ENCODE data around the gene ZNF367.

The ZNF367 gene

DNA sequence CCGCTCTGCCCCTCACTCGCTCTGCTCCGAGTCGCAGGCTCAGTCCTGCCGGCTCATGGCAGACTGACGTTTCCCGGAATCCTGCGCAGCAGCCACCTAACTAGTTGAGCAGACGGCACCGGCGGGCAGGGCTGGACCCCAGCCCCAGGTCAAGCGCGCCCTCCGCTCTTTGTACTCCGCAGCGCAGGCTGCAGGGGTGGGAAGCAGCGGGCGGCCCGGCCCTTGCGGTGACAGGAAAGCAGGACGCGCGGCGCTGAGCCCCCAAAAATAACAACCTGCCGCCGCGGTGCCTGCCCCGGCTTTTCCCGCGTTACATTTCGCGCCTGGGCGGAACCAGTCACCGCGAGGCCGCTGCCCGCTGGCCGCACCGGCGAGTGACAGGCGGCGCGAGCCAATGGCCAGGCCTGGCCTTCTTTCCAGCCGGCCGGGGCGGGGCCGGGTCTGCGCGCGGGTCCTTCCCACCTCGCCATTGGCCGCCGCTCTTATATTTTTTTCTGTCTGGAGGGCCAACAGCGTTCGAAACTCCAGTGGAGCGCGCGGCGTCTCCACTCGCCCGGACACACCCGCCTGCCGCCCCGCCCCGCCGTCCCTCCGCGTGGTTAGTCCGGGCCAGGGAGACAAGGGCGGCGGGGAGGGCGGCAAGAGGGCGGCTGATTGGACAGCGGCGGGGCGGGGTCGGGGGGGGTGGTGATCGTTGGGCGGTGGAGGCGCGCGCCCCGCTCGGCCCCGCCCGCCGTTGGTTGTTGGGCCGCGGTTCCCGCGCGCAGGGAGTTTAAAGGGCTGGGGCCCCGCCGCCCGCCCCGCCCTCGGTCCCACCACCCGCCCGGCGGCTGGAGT lies at the start of gene ZNF367:
TSS of gene ZNF367 (minus strand) at position 288 of the 837 bp plus-strand sequence. CDS start 338 bp downstream, outside the sequence.
- peak; percentile 95 for DNase-seq

DNA sequence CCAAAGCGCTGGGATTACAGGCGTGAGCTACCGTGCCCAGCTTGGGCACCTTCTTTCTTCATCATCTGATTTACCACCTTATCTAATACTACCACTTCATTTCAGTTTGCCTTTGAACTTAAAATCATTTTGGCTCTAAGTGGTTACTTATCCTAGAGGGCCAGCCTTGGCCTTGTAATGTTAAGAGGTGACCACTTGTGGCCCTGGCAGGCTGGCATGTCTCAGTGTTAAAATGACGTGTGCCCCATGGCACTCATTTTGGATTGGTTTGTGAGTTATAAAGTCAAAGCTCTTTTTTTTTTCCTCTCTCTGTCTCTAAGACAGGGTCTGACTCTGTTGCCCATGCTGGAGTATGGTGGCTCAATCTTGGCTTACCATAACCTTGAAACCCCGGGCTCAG lies 49.6 kb upstream of the ZNF367 start:
- DNase-seq = no peak

DNA sequence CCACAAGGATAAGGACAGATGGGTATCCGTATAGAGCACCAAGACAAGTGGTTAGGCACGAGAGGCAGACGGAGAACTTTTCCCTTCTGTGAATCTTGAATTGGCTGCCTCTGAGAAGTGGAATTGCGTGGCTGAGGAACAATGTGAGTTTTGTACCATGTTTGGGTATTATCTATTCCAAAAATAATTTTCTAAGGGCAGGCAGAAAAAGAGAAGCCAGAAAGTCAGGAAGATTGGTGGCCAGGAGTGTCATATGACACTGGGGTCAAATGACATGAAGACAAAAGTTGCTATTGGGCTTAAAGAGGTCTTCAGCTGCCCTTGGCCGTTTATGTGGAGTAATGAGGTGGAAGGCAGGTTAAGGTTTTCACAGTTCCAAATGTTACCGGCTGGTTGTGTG lies 46.3 kb upstream of the ZNF367 start:
- no peak for DNase-seq

DNA sequence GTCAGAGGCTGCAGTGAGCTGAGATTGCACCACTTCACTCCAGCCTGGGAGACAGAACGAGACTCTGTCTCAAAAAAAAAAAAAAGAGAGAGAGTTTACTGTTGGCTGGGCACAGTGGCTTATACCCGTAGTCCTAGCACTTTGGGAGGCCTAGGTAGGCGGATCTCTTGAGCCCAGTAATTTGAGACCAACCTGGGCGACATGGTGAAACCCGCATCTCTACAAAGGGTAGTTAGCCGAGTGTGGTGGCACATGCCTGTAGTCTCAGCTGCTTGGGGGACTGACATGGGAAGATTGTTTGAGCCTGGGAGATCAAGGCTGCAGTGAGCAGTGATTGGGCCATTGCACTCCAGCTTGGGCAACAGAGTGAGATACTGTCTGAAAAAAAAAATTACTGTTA lies 44.4 kb upstream of the ZNF367 start:
- no peak for DNase-seq

DNA sequence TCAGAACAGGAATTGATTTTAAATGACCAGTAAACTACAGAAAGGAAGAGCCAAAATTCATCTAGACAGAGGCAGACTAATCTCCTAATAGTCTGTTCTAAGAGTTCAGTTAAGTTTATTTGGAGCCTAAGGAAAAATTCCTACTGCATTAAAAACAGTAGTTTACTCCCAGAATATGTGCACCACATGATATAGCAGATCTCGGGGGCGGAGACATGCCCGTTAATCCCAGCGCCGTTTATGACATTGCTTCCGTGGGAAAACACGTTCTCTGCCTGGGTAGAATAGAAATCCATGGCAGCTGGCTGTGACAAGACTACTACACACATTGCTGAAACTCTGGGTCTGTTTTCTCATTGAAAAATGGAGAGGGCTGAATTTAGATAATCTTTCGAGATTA lies 43.2 kb upstream of the ZNF367 start:
- DNase-seq = no peak

DNA sequence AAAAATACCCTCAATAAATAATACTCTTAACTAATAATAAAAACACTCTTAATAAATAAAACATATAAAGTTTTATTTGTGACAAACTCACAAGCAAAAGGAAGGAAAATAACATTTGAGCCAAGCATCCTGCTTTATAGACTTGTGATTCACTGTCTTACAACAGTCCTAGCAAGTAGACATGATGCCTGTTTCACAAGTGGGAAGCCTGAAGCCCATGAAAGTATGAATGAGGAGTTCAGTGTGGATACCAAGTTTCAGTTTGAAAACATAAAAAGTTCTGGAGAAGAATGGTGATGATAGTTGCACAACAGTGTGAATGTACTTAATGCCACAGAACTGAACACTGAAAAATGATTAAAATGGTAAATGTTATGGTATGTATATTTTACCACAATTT lies 42.7 kb upstream of the ZNF367 start:
- no peak for DNase-seq

DNA sequence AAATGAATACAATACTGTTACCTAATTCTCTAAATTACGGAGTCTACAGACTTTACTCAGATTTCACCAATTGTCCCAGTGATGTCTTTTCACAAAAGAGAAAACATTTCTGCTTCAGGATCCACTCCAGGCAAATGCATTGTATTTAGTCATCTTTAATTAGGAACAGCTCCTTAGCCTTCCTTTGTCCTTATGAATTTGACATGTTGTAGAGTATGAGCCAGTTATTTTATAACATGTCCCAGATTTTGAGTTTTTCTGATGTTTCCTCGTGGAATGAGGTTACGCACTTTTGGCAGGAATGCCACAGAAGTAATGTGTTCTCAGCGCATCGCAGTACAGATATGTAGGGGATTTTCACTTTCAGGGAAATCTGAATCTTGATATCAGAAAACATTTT lies 42.3 kb upstream of the ZNF367 start:
- DNase-seq = no peak

DNA sequence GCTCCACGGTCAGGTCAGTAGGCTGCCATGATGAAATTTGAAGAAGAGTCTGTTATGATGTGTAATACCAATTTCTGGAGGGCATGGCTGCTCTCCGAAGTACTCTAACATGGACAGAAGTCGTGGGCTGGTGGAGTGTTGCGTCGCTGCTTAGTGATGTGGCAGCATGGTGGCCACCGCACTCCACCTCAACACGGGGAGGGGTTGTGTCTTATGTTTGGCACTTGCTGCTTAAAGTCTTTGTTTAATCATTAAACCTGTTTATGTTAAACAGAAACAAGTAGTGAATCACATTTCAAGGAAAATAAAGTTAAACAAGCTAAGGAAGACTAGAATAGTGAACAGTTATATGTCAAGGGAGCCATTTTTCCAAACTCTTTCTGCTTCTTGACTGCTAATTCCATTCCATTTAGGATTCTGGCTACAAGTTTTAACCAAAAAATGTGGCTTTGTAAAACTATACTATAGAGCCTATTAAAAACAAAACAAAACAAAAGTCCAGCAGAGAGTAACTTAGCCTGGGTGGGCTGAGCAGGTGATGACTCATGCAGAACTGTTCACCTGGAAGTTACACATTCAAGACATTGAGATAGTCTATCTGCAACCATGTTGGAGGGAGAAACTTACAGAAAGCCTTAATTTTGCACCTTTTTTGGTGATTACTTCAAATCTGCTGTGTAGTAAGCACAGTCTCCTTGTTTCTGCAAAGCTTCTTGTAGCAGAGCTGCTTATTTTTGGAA lies 41.3 kb upstream of the ZNF367 start:
- no peak for DNase-seq

DNA sequence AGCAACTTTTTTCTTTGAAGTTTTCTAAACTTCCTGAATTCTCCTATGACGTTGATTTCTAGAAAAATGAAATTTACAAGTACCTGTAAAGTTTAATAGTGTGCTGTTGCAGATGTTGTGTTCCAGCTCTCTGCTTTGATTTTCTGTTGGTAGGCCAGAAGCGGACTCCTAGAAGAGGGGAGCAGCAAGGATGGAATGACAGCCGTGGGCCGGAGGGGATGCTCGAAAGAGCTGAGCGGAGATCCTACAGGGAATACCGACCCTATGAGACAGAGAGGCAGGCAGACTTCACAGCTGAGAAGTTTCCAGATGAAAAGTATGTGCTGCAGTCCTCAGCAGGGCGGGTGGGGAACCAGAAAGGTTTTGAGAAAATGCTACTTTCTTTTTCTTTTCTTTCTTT lies 40.1 kb upstream of the ZNF367 start:
- no peak for DNase-seq

DNA sequence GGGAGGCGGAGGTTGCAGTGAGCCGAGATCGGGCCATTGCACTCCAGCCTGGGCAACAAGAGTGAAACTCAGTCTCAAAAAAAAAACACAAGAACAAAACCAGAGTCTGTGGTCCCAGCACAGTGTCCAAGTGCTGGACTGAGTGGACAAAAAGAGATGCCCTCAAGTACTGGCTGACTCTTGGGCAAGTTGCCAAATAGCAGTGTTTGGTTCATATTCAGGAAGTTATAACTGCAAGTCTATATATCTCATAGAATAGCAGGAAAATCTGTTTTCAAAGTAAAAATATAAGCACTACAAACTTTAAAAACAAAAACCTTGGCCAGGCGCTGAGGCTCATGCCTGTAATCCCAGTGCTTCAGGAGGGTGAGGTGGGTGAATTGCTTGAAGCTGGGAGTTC lies 39.1 kb upstream of the ZNF367 start:
- DNase-seq = no peak

DNA sequence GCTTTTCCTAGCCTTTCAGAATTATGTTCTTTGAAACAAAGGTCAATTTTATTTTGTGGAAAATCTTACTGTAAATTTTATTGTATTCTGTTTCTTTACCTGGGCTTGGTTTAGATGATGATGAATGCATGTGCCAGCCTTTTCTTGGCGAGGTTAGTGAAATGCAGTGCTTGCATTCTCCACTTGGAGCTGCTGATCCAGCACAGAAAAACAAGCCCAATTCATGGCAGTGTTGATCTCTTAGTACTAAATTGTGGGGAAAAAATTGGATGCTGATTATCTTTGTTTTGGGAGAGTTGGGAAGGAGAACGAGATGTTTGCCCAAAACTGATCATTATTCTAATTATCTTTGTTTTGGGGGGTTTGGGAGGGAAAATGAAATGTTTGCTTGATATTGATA lies 35.5 kb upstream of the ZNF367 start:
- no peak for DNase-seq

DNA sequence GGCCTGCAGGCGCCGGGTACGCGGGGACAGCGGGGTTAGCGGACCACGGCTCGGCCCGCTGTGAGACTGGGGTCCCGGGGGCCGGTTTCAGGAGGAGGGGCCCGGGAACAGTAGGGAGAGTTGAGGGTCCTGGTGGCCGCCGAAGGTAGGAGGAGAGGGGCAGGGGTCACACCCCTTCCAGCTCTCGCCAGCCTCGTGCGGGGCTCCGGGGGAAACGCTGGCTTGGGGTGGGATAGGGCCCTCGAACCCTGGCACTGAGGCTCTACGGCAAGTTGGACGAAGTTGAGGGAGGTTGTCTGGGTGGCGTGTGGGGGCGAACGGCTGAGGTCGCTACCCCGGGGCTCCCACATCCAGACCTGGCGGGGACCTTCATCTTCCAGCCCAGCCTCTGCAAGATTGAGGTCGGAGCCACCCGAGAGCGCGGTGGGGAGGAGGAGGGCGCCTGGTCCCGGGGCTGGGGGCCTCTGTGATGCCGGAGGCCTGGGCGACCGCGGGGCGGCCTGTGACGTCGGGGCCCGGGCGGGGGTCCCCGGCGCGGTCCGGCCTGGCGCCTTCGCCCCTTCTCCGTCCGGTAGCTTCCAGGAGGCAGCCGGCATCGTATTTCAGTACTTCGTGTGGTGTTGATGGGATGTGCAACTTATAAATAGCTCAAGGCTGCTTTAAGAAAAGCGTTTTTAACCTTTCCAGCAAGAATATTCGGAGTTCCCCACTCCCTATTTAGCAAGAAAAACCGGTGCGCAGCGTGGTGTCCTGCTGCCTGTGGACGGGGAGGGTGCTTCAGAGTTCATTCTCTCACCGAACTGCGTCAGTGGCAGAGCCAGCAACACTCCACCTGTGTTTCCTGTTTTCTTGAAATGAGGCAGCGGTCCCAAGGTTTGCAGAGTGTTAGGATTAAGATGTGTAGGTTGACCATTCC lies 32.7 kb upstream of the ZNF367 start:
- DNase-seq = peak; percentile 58

DNA sequence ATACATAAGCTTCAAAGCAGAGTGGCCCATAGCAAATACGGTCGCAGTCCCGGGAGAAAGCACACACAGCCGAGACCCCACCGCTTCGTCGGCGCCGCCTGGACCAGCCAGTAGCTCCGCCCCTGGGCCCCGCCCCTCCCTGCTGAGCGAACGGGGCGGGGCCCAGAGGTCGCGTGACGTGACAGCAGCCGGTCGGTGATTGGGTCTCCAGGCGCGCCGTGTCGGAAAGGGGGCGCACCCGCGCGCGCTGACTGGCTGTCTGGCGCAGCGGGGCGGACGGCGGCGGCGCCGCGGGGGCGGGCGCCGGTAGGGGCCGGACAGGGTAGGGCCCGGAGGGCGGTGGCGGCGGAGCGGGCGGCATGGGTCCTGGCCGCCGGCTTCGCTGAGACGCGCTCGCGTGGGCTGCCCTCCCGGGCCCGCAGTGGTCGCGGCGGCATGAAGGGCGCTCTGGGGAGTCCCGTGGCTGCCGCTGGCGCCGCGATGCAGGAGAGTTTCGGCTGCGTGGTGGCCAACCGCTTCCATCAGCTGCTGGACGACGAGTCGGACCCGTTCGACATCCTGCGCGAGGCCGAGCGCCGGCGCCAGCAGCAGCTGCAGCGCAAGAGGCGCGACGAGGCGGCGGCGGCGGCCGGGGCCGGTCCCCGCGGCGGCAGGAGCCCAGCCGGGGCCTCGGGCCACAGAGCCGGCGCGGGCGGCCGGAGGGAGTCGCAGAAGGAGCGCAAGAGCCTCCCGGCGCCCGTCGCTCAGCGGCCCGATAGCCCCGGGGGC lies 31.9 kb upstream of the ZNF367 start, which contains the start of gene HABP4:
TSS of gene HABP4 (plus strand) at position 325 of the 768 bp plus-strand sequence. CDS start at position 436, 111 bp downstream.
- peak; percentile 94 for DNase-seq

DNA sequence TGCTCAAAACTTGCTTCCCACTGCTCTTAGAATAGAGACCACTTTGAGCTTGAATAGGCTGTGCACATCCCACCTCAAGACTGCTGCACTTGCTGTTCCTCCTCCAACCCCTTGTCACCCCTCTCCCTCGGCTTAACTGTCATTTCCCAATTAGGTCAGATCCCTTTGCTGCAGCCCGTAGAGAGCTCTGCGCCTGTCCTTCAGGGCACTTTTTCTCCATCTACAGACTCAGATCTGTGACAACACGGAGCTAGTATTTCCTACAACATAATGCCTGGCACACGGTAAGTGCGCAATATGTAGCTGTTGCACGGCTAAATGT lies 31.3 kb upstream of the ZNF367 start:
- no peak for DNase-seq

DNA sequence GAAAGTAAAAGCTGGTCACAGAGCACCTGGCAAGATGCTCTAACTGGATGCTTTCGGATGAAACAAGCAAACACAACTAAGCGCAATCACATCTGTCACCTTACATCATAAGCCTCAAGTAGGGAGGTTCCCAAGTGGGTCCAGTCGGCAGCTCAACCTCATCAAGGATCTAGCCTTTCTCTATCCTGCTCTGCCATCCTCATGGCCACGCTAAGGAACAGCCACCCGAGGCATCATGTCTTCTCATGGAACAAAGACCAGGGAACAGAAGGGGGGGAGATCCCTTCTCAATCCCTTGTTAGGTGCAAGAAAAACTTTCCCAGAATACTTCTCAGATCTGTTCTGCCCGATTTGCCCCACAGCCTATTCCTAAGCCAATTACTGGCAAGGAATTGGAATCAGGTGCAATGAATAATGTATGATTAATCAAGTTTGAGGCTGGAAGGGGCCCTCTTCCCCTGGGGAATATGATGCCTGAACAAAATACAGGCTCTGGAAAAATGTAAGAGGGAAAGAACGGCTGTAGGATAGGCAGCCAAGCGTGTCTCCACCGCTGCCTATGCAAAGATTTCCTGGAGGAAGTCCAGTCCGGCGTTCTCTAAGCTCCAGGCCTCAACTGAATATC lies 30.5 kb upstream of the ZNF367 start:
- no peak for DNase-seq

DNA sequence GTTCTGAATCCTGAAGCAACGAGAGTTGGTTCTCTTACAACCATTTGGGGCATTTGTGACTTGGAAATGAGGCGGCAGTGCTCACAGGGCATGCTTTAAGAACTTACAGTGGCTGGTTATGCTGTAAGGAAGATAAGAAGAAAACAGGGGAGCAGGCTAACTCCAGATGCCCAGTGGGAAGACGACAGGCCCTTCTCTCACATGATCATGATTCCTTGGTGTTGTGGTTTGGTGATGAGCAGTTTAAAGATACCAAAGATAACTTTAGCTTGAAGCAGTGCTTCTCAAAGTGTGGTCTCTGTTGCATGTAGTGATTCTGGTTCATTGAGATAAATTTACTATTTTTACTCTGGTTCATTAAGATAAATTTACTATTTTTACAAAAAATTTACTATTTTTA lies 29.2 kb upstream of the ZNF367 start:
- DNase-seq = no peak

DNA sequence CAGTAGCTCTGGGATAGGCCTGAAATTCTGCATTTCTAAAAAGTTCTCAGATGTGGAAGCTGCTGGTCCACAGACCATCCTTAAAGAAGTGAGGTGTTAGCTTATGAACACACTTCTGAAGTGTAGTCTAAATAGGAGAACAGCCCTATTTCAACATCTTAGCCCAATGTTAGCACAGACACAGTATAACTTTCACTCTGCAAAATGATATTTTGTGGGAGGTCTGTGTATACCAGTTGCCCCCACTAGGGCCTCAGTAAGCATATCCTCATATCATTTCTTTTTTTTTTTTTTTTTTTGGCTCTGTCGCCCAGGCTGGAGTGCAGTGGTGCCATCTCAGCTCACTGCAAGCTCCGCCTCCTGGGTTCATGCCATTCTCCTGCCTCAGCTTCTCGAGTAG lies 24.3 kb upstream of the ZNF367 start:
- no peak for DNase-seq

DNA sequence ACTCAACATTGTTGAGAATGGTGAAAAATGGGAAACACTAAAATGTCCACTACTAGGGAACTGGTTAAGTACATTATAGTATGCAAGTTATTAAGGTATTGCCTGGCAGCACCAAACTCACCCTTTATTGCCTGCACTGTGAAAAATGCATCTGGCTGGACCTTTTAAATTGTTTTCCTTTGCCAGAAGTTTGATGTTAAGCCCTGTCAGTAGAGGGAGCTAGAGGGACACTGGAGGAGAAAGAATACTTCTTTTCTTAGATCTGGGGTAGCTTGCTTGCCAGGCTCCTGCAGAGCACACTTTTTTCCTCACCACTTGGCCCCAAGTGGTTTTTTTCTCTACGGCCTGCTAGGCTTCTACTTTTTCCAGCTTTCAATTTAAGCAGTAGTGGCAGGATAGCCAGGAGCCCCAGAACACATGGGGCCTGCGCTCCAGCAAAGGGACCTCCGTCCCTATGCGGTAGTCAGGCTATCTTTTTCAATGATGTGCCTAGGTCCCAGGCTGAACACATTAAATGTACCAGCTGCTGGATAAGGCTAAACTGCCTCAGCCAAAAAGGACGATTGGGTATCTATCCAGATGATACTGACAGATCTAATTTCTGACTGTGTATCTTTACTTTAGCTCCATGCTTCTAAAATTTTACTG lies 23.8 kb upstream of the ZNF367 start:
- no peak for DNase-seq

DNA sequence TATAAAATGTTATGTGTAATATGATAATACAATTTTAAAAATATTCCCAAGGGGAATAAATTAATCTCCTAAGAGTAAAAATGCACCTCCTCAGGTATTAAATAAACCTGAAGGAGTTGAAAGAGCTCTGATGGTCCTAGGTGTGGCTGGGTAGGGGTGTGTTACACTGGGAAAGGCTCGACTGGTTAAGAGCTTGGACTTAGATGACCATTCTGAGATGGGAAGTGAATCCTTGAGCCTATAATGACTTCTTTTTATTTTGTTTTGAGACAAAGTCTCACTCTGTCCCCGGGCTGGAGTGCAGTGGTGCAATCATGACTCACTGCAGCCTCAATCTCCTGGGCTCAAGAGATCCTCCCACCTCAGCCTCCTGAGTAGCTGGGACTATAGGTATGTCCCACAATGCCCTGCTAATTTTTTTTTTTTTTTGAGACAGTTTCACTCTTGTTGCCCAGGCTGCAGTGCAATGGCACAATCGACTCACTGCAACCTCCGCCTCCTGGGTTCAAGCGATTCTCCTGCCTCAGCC lies 22.6 kb upstream of the ZNF367 start:
- DNase-seq = no peak

DNA sequence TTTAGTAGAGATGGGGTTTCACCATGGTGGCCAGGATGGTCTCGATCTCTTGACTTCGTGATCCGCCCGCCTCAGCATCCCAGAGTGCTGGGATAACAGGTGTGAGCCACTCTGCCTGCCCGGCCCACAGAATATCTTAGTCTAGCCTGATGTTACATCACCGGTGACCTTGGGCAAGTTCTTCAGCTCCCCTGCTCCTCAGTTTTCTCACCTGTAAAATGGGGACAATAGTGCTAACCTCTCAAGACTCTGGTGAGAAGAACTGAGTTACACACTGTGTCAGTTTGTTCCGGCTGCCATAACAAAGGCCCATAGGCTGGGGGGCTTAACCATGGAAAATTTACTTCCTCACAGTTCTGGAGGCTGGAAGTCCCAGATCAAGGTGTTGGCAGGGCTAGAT lies 19.3 kb upstream of the ZNF367 start:
- no peak for DNase-seq

DNA sequence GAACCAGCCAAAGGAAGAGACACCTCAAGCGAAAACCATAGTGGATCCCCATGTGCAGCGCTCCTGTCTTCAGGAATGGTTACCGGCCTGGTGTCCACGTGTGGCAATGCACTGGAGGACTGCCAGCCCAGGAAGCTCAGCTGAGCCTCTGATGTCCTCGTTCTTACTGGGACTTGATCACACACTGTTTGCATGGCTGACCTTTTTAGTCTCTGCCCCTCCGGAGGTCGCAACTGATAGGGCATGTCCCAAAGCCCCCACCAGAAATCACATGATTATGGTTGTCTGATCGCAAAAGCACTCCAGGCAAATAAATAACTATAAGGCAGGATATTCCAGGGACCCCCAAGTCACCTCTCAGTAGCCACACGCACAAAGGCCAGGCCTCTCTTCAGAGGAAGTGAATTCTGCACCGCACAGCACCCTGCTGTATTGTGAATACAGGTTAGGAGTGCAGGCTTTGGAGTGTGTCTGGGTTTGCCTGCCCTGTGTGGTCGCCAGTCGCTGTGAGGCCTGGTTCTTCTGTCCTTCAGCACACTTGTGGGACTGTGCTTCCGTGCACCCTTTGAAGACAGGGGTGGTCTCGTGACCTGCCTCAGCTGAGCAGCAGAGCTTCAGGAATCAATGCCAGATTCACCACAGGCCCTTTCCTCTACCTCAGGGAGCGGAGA lies 18.4 kb upstream of the ZNF367 start:
- no peak for DNase-seq
